GM18526 (cell line): Measurements from ENCODE around the gene DTX3L.

Experiments
- POLR2A ChIP-seq: IDR thresholded peaks from 3 replicates; pipeline ENCODE4 v1.6.1; 2011; ENCODE audit not compliant: insufficient read length; ENCODE audit errors: extremely low read depth

The DTX3L gene

DNA sequence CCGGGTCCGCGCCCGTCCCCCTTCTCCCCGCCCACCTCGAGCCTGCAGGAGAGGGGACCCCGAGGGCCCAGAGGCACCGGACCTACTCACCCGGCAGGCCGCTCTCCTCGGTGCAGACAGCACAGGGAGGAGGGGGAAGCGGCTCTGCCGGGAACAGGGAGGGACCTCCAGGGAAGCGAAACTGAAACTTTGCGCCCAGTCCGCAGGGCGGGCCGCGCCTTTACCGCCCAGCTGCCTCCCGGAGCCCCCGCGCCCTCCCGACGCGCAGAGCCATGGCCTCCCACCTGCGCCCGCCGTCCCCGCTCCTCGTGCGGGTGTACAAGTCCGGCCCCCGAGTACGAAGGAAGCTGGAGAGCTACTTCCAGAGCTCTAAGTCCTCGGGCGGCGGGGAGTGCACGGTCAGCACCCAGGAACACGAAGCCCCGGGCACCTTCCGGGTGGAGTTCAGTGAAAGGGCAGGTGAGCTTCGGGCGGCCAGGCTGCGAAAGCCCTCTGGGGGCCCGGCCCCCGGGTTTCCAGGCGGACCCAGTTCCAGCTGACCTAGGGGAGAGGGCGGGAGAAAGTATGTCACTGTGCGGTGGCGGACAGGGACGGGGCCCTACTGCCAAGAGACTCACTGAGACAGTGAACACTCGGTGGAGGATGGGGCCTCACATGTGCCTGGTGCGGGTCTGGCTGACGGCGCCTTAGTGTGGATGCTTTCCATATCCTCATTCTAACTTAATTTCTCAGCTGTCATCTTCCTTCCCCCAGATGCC, at the start of gene DTX3L, which contains the start of gene PARP9:
DTX3L (plus strand) TSS at position 184 of the 758 bp plus-strand sequence; CDS start at position 273, 89 bp downstream.
PARP9 (minus strand) TSS at position 146 of the 758 bp plus-strand sequence. CDS start 4,680 bp downstream, outside the sequence.
- TF ChIP-seq POLR2A = peak; percentile 62

DNA sequence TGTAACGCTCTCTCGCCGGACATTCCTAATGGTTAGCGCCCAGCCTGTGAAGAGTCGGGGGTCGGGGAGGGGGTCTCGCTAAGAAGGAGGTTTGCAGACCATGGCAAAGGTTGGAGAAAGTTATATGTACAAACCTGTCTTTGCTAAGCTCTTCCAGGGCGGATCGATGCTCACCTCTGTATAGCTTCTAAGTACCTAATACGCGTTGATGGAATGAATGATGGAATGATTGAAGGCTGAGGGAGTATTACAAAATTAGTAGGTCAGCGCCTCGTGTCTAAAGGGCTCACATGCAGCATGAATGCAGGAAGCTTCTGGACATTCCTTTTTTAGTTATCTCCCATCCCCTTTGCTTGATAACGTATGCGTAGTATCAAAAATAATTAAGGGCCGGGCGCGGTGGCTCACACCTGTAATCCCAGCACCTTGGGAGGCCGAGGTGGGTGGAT, 49.1 kb upstream of the DTX3L start:
- no peak for TF ChIP-seq POLR2A

DNA sequence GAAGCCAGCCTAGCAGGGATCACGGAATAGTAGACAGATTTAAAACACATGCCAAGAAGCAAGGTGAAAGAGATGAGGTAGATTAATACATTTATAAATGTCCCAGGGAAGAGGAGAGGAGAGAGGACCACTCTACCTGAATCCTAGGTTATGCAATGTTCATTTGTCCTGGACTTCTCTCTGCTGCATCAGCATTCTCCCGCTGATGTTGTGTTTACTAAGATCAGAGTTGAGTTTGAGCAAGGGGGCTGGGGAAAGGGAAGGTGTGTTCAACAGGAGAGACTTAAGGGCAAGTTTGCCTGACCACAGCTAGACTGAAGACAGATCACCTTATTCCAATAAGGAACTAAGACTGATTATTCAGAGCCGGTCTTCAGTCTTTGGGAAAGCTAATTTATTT, 48.3 kb upstream of the DTX3L start:
- no peak for TF ChIP-seq POLR2A

DNA sequence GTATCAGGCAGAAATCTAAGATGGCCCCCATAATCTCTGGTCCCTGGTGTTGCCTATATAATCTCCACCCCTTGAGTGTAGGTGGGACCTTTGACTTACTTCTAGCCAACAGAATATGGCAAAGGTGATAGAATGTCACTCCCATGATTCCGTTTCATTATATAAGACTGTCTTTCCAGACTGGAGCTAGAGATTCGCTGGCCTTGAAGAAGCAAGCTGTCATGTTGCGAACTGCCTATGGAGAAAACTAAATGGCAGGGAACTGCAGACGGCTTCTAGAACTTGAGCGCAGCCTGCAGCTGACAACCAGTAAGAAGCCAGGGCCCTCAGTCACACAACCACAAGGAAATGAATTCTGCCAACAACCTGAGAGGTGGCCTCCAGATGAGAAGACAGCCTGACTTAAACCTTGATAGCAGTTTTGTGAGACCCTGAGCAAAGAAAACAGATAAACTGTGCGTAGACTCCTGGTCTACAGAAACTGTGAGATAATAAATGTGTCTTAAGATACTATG, 47.2 kb upstream of the DTX3L start:
- TF ChIP-seq POLR2A = no peak

DNA sequence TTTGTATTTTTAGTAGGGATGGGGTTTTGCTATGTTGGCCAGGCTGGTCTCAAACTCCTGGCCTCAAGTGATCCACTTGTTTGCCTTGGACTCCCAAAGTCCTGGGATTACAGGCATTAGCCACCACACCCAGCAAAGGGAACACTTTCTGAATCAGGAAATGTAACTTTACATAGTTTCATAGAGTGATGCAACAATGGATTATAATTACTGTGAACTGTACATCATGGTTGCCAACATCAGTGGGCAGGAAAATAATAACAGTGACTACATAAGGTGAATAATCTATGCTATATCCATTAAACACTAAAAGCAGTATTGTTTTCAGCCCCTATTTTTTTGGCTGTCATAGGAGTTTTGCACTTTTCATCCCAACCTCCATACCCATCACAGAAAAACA, 44.4 kb upstream of the DTX3L start:
- TF ChIP-seq POLR2A = no peak

DNA sequence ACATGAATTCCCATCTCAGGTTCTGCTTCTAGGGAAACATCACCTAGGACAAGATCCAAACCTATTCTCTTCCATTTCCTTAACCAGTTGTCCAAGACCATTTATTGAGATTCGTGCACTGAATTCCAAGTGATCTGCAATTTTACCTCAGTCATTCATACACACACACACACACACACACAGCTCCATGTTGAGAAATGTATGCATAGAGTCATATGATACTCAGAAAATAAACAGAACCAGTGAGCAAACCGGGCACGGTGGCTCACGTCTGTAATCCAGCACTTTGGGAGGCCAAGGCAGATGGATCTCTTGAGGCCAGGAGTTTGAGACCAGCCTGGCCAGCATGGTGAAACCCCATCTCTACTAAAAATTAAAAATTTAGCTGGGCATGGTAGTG, 43.3 kb upstream of the DTX3L start:
- TF ChIP-seq POLR2A = no peak

DNA sequence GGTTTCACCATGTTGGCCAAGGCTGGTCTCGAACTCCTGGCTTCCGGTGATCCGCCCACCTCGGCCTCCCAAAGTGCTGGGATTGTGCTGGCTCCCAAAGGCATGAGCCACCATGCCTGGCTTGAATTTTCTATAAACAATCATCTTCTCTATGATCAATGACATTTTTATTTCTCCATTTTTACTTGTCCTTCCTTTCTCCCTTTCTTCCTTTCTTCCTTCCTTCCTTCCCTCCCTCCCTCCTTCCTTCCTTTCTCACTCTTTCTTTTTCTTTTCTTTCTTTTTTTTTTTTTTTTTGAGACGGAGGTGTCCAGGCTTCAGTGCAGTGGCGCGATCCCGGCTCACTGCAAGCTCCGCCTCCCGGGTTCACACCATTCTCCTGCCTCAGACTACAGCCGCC, 40.8 kb upstream of the DTX3L start:
- no peak for TF ChIP-seq POLR2A

DNA sequence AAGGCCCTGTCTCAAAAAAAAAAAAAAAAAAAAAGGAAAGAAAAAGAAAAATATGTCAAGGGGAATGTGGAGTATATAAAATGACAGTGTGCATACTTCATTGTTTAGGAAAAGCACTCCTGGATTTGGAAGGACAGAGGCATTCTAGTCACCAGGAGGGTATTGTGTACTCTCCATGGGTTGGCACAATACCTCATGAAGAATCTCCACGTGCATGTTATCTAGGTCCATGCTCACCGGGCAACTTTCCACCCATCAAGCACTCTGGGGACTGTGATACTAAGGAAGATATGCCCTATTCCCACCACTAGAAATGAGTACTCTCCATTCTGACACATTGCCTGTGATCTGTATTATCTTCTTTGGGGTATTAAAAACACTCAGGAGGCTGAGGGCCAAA, 34.0 kb upstream of the DTX3L start:
- TF ChIP-seq POLR2A = no peak

DNA sequence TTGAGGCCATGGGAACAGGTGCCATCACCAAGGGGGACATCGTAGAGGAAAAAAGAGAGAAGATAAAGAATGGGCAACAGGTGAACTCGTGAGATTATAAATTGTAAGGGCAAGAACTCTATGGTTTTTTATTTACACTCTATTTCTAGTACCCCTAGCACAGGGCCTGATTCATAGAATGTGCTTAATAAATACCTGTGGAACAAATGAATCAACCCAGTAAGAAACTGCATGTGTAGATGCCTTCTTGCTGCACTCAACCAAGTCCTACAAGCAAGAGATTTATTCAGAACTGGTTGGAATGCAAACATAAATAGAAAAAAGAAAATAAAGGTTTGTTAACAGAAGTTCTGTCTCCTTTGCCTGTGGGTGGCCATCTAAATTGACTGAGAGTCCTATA, 30.7 kb upstream of the DTX3L start:
- no peak for TF ChIP-seq POLR2A

DNA sequence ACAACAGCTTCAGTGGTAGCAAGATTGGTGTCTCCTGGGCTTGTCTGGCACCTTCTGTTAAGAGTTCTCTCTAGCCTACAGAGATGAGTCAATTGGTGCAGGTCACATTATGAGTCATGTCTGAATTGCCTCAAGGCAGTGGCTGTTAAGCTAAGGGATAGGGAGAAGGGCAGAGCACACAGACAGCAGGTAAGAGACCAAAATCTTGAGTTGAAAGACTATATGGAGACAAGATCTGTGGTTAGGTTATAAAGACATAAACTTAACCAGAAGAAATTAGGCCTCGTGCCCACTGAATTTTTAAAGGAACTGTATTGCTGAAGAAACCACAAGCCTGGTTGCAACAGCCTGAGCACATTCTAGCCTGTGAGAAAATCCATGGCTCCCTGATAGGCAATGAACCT, 30.2 kb upstream of the DTX3L start:
- TF ChIP-seq POLR2A = no peak

DNA sequence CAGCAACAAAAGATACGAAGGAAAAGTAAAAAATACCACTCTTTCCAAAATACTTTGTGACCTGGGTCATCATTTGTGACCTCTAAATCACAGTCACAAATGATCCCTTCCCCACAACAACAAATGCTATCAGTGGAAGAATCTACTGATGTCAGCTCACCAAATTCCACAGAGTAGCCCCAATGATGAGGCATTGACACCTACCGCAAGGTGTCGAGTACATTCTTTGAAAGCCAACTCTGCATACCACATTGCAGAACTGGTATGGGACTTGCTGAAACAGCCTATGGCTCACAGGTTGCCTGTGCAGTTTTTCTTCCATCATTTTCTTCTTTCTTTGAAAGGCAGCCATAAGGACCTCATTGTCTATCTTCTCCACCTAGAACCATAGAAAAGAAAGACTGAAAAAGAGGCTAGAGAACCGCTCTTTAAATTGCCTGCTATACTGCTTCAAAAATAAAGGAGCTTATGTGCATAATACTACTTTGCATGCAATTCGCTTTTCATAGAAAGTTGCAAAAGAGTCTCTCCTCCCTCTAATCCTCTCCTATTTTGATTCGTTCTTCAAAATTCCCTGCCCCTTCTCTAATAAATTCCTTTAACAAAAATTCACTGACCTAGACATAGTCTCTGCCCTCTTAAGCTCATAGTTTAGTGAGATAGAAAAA, 28.0 kb upstream of the DTX3L start:
- no peak for TF ChIP-seq POLR2A

DNA sequence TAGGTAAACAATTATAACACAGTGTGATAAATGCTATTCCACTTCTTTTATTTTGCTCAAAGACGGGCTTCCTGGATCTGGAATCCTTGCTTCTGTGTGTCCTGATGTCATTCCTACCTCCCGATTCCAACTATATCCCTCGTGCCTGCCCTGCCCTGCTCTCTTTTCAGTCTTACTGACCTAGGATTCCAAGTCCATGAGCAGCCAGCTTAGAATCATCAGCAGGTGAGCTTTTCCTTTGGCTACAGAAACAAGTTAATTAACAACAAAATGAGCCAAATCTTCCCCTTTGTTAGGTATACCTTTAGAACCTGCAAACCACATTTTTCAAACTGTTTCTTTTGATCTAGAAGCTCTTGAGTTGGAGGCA, 27.5 kb upstream of the DTX3L start:
- no peak for TF ChIP-seq POLR2A

DNA sequence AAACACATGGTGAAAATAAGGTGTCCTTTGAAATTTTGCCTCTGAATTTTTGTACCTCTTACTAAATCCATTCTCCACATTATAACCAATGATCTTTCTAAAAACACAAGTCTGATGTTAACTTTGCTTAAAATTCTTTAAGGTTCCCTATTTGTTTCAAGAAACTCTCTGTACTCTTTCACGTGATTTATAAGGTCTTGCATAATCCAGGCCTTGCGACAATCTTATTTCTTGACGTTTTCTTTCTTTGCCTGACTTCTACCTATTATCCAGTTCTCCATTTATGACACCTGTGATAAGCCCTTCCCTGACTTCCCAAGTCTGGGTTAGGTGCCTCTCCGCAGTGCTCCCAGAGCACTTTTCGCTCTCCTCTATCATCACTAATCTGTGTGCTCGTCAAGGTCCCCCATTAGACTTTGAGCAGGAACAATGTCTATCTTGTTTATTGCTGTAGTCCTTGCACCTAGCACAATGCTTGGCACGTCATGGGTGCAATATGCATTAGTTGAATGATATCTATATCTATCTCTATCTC, 25.1 kb upstream of the DTX3L start:
- TF ChIP-seq POLR2A = no peak

DNA sequence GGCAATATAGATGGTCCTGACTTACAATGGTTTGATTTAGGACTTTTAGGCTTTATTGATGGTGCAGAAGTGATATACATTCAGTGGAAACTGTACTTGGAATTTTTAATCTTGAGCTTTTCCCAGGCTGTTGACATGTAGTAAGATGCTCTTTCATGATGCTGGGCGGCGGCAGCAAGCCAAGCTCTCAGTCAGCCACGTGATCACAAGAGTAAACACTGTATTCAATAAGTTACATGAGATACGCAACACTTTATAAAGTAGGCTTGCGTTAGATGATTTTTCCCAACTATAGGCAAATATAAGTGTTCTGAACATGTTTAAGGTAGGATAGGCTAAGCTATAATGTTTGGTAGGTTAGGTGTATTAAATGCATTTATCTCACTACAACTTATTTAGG, 18.0 kb upstream of the DTX3L start:
- no peak for TF ChIP-seq POLR2A

DNA sequence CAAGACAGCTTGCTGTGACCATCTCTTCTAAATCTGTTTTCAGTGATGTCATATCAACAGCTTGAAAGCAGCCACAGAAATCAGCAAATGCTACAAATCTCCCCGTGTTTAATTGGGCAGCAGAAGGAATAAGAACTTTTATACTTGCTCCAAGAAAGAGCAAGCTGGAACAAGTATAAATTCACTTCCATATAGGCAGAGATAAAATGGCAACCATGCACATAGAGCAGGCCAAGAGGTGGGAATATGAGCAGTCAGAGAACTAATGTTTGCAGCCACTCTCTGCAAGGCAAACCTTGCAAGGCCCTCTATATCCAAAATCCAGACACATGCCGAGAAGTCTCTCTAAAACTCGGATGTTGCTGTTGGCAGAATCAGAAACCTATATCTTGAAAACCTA, 16.1 kb upstream of the DTX3L start:
- no peak for TF ChIP-seq POLR2A

DNA sequence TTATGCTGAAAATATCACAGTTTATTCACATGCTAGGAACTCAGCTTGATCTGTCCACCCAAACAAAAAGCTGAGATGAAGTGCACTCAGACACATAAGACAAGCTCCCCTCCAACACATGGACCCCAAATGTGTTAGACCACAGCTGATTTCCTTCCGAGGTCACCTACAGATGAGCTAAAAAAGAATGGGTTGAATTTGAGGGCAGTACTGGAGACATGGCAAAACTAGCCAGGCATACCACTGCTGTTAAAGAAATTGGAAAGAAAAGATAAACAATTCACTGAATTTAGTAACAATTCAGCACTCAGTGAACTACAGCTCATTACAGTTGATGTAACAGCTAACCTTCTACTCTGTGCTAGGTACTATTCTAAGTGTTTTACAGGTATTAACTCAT, 15.5 kb upstream of the DTX3L start:
- no peak for TF ChIP-seq POLR2A

DNA sequence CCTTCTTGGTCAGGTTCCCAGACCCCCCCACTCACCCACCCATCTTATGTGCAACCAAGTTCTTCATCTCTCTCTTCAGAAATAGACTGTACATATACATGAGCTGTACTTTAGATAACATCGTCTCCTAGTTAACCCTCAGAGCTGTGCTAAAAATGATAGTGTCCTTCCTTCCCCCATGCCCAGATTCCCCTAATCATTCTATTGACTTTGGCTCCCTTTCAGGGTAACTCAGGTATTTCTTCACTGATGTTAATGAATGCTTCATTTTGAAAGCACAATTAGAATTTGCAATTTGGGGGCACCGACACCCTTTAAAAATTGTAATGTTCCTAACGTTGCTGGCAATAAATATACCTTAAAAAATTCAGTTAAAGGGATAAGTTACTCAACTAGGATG, 11.0 kb upstream of the DTX3L start:
- TF ChIP-seq POLR2A = no peak
